Stimulated activated CD4-positive, alpha-beta T cell treated with anti-CD3 and anti-CD28 coated beads, Interleukin-1b, Interleukin-23, amount 100 ng/mL, for 4 hours (primary cell): ENCODE data around the gene TSPAN33.
"Not testable (repeated sequence)": the region's sequence is repeated elsewhere in the genome, so short reads cannot be mapped to it uniquely, and the experiment has no call there.

Experiments used
- DNase-seq, 2 donors: peaks; one replicate each; pipeline ENCODE4 v3.0.0-alpha.2; 2020; ENCODE audit warnings: low read depth in 2 of 2

The TSPAN33 gene

GRCh38 chr7:129170441-129171021 lies 26.0 kb downstream of the TSPAN33 start:
- no peak for DNase-seq

GRCh38 chr7:129173861-129174260 lies 29.4 kb downstream of the TSPAN33 start:
- DNase-seq = not testable (repeated sequence)

GRCh38 chr7:129176916-129177710 lies 32.6 kb downstream of the TSPAN33 start:
- no peak for DNase-seq

GRCh38 chr7:129184981-129185670 lies 40.6 kb downstream of the TSPAN33 start:
- no peak for DNase-seq

GRCh38 chr7:129186749-129187260 lies 42.3 kb downstream of the TSPAN33 start:
- no peak for DNase-seq

GRCh38 chr7:129187681-129188371 lies 43.3 kb downstream of the TSPAN33 start:
- no peak for DNase-seq

GRCh38 chr7:129188372-129188891 lies 43.9 kb downstream of the TSPAN33 start, which contains the start of gene SMO:
SMO (plus strand) TSS chr7:129188633; CDS start chr7:129189152, 519 bp downstream.
- DNase-seq = no peak

- DNase-seq = no peak
Measured at GRCh38 chr7:129188892-129189660, 44.6 kb downstream of the TSPAN33 start.

- no peak for DNase-seq
Measured at GRCh38 chr7:129189661-129190310, 45.3 kb downstream of the TSPAN33 start.

- no peak for DNase-seq
Measured at GRCh38 chr7:129191272-129191671, 46.8 kb downstream of the TSPAN33 start.

- DNase-seq = no peak
Measured at GRCh38 chr7:129193892-129194291, 49.4 kb downstream of the TSPAN33 start.

- no peak for DNase-seq
Measured at GRCh38 chr7:129197771-129198170, 53.3 kb downstream of the TSPAN33 start.

GRCh38 chr7:129199406-129199805 lies 54.9 kb downstream of the TSPAN33 start:
- no peak for DNase-seq

GRCh38 chr7:129202058-129202777 lies 57.7 kb downstream of the TSPAN33 start:
- DNase-seq = no peak

GRCh38 chr7:129203050-129203741 lies 58.7 kb downstream of the TSPAN33 start:
- DNase-seq = no peak

- DNase-seq = no peak
Measured at GRCh38 chr7:129205126-129205818, 60.8 kb downstream of the TSPAN33 start.

- no peak for DNase-seq
Measured at GRCh38 chr7:129205987-129206785, 61.7 kb downstream of the TSPAN33 start.

GRCh38 chr7:129208667-129209066 lies 64.2 kb downstream of the TSPAN33 start:
- no peak for DNase-seq
